Measurements from ENCODE around the gene ATP6V0E2. TPM values are rescaled to one million over a fixed set of nuclear protein-coding genes. Genes with fewer than 3 reads are reported as not detected.

ATP6V0E2 gene
- total and polyA plus RNA-seq, 10 donors, result 19.3 to 35.4 (median 28.7) TPM

GRCh38 chr7:149879271-149879743, 5.5 kb downstream of the ATP6V0E2 start:
- H3K36me3 ChIP-seq, result peaks cover 0 to 61% (median 8%) of the 10 kb centered on the region in 6 donors
- TF ChIP-seq POLR2A (IDR thresholded peaks at IDR 0.05) (no peak), POLR2AphosphoS5 (IDR thresholded peaks at IDR 0.05) (no peak), CTCF (IDR thresholded peaks at IDR 0.05 in 8 of 11, conservative IDR thresholded peaks at IDR 0.05 in 3 of 11) (no peak)
- DNase-seq, result no peak
- no peak overlapping the region for H3K4me3 ChIP-seq
- intact Hi-C loops (cut with DNase I; ENCODE audit: low total_unique reads), result no loop called here
- no peaks in the 10 kb centered on the region for H3K27me3 ChIP-seq (replicated peaks in 1 of 7)
- no peaks in the 10 kb centered on the region for H3K9me3 ChIP-seq
- H3K4me1 ChIP-seq, result peaks cover 9 to 35% (median 17%) of the 10 kb centered on the region in 6 donors
- 90 to 96% (median 91%) methylated on average over 11 to 14 of the region's 14 CpGs for WGBS, 5 donors
- H3K27ac ChIP-seq, result no peak overlapping the region

DNA sequence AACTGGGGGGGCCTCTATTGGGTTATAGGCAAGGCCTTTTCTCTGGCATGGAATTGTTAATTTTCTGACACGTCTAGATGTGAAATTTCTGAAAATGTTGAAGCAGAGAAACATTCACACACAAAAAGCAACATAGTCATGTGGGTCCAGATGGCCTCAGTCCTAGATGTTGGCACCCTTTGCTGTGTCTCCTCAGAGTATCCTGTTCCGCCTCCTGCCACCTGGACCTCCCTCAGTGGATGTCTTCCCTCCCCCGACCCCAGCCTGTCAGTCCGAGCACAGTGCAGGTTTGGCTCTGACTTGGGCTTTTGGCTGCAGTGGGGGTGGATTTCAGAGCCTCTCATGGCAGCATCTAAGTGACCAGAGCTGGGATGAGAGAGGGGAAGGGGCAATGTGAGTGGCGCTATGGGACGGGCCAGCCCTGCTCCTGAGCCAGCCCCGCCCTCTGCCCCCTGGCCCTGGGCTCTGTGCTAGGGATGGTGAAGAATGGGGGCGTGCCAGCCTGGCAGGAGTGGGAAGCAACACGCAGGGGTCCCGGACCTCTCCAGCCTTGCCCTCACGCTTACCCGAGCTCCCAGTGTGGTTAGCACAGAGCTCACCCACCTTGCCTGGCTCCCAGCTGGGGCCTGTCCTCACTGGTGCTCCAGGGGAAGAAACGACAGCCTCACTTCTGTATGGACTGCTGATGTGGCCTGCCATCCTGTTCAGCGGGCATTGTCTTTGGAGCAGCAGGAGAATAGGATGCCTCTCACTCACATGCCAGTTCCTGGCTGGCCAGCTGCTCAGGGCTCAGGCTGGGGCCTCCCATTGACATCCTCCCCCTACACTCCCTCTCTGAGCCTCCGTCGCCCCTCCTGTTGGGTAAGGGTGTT, 6.2 kb downstream of the ATP6V0E2 start:
- DNase-seq, result no peak
- TF ChIP-seq POLR2AphosphoS5 (IDR thresholded peaks at IDR 0.05) (peak in 1 of 3 donors; percentile 9), CTCF (IDR thresholded peaks at IDR 0.05 in 8 of 11, conservative IDR thresholded peaks at IDR 0.05 in 3 of 11) (no peak)
- intact Hi-C loops (cut with DNase I; ENCODE audit: low total_unique reads), result no loop called here
- no peaks in the 10 kb centered on the region for H3K27me3 ChIP-seq (replicated peaks in 1 of 7)
- H3K27ac ChIP-seq, result no peak overlapping the region
- peaks cover 5 to 31% (median 10%) of the 10 kb centered on the region in 6 donors for H3K4me1 ChIP-seq
- no peak overlapping the region for H3K4me3 ChIP-seq
- WGBS, 5 donors, result 89 to 97% (median 92%) methylated on average over 8 to 16 of the region's 16 CpGs
- peaks cover 0 to 61% (median 8%) of the 10 kb centered on the region in 6 donors for H3K36me3 ChIP-seq
- H3K9me3 ChIP-seq, result no peaks in the 10 kb centered on the region

DNA sequence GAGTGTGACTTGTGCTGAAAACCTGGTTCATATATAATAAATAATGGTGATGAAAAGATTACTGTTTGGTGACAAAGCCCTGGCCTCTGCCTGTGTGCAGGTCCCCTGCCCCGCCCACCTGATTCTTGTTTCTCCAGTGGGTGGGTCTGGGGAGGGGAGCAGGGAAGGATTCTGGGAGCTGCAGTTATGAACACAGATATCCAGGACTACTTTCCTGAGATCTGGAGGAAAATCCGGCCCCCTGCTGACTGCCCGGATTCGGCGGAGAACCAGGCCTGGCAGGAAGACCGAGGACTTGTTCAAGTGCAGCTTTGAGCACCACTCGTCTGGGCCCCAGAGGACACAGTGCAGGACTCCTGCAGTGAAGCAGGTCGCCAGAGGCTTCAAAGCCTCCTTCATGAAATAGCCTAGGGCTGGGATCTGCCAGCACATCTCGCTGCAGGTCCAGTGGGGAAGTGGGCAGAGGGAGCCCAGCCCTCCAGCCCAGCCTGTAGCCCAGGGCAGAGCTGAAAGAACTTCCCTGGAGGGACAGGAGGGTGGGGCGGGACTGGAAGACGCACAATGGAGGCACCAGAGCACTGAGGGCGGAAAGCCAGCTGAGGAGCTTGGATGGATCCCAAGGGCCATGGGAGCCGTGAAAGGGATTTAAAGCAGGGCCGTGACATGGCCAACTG, 7.0 kb downstream of the ATP6V0E2 start:
- no peak for DNase-seq
- intact Hi-C loops (cut with DNase I; ENCODE audit: low total_unique reads), result no loop called here
- Histone ChIP-seq H3K4me1 (peaks cover 4 to 26% (median 10%) of the 10 kb centered on the region in 6 donors), H3K27ac (no peak overlapping the region), H3K4me3 (no peak overlapping the region), H3K9me3 (no peaks in the 10 kb centered on the region), H3K27me3 (replicated peaks in 1 of 7) (no peaks in the 10 kb centered on the region), H3K36me3 (peaks cover 0 to 55% (median 8%) of the 10 kb centered on the region in 6 donors)
- no peak for TF ChIP-seq CTCF (IDR thresholded peaks at IDR 0.05 in 8 of 11, conservative IDR thresholded peaks at IDR 0.05 in 3 of 11)
- no peak for TF ChIP-seq POLR2A (IDR thresholded peaks at IDR 0.05)
- TF ChIP-seq POLR2AphosphoS5 (IDR thresholded peaks at IDR 0.05), result no peak
- WGBS, 5 donors, result 82 to 94% (median 88%) methylated on average over 13 to 14 of the region's 14 CpGs
